ENCODE results near the gene SCGN.

DNA sequence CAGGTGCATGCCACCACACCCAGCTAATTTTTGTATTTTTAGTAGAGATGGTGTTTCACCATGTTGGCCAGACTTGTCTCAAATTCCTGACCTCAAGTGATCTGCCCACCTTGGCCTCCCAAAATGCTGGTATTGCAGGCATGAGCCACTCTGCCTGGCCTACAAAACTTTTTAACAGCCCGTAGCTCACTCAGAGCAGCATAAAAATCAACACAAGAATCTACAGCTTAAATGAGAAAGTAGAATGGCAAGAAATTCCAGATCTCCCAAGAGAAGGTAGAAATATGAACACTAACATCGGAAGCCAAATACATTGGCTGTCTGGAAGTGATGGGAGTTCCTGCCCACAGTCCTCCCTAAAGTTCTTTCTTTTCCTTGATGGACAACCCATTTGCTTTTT is 43.7 kb downstream of the SCGN start:
- TF ChIP-seq, protein P1, sequence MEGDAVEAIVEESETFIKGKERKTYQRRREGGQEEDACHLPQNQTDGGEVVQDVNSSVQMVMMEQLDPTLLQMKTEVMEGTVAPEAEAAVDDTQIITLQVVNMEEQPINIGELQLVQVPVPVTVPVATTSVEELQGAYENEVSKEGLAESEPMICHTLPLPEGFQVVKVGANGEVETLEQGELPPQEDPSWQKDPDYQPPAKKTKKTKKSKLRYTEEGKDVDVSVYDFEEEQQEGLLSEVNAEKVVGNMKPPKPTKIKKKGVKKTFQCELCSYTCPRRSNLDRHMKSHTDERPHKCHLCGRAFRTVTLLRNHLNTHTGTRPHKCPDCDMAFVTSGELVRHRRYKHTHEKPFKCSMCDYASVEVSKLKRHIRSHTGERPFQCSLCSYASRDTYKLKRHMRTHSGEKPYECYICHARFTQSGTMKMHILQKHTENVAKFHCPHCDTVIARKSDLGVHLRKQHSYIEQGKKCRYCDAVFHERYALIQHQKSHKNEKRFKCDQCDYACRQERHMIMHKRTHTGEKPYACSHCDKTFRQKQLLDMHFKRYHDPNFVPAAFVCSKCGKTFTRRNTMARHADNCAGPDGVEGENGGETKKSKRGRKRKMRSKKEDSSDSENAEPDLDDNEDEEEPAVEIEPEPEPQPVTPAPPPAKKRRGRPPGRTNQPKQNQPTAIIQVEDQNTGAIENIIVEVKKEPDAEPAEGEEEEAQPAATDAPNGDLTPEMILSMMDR (IDR thresholded peaks at IDR 0.05) = no peak
- TF ChIP-seq POLR2AphosphoS5 (IDR thresholded peaks at IDR 0.05; ENCODE audit: low read depth, low read length) = no peak
- TF ChIP-seq, protein P2, sequence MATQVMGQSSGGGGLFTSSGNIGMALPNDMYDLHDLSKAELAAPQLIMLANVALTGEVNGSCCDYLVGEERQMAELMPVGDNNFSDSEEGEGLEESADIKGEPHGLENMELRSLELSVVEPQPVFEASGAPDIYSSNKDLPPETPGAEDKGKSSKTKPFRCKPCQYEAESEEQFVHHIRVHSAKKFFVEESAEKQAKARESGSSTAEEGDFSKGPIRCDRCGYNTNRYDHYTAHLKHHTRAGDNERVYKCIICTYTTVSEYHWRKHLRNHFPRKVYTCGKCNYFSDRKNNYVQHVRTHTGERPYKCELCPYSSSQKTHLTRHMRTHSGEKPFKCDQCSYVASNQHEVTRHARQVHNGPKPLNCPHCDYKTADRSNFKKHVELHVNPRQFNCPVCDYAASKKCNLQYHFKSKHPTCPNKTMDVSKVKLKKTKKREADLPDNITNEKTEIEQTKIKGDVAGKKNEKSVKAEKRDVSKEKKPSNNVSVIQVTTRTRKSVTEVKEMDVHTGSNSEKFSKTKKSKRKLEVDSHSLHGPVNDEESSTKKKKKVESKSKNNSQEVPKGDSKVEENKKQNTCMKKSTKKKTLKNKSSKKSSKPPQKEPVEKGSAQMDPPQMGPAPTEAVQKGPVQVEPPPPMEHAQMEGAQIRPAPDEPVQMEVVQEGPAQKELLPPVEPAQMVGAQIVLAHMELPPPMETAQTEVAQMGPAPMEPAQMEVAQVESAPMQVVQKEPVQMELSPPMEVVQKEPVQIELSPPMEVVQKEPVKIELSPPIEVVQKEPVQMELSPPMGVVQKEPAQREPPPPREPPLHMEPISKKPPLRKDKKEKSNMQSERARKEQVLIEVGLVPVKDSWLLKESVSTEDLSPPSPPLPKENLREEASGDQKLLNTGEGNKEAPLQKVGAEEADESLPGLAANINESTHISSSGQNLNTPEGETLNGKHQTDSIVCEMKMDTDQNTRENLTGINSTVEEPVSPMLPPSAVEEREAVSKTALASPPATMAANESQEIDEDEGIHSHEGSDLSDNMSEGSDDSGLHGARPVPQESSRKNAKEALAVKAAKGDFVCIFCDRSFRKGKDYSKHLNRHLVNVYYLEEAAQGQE (IDR thresholded peaks at IDR 0.05; ENCODE audit: insufficient read depth in 1 of 2, low read depth in 2 of 2, low read length in 1 of 2) = no peak
- no peak for TF ChIP-seq SIN3A (IDR thresholded peaks at IDR 0.05; ENCODE audit: borderline replicate concordance, insufficient read depth, low read depth, low read length)
- no peak for TF ChIP-seq TCF7L2 (IDR thresholded peaks at IDR 0.05; ENCODE audit: low read depth, low read length)
